SH-SY5Y (cell line): ENCODE results near the gene DPYD.

Experiments
- GATA2 ChIP-seq: IDR thresholded peaks from 2 replicates; pipeline ENCODE4 v1.6.1; 2011; ENCODE audit warnings: mild to moderate bottlenecking, low read depth, low read length
- GATA3 ChIP-seq: IDR thresholded peaks from 2 replicates; pipeline ENCODE4 v1.6.1; 2011; ENCODE audit warnings: low read depth, mild to moderate bottlenecking, low read length, moderate library complexity

- TF ChIP-seq GATA2: no peak
- TF ChIP-seq GATA3: no peak
Observed at GRCh38 chr1:97151651-97152050, 769.2 kb downstream of the DPYD start.
